Measurements from ENCODE around the gene CDKL4. TPM values are rescaled to one million over a fixed set of nuclear protein-coding genes. Genes with fewer than 3 reads are reported as not detected.
"Not testable (repeated sequence)": the region's sequence is repeated elsewhere in the genome, so short reads cannot be mapped to it uniquely, and the experiment has no call there.

Gene CDKL4
- total and polyA plus RNA-seq, 2 donors (not counting 1 experiment from before 2014, with no cell fraction given): 0.18 to 3.0 TPM

GRCh38 chr2:39203382-39203781 is 40.4 kb downstream of the CDKL4 start:
- Histone ChIP-seq H3K9ac (ENCODE audit: insufficient read depth, low read length) (no peak overlapping the region), H3K27me3 (ENCODE audit: control insufficient read depth, insufficient read depth, low read length) (no peaks in the 10 kb centered on the region), H2AFZ (ENCODE audit: low read length) (no peak overlapping the region), H3K27ac (ENCODE audit: insufficient read depth, low read length) (no peak overlapping the region), H3K79me2 (ENCODE audit: control insufficient read depth, insufficient read depth, low read length) (no peaks in the 10 kb centered on the region), H4K20me1 (ENCODE audit: control insufficient read depth, extremely low read depth, insufficient read depth, low read length) (no peaks in the 10 kb centered on the region), H3K4me1 (ENCODE audit: control insufficient read depth, extremely low read depth, insufficient read depth, low read length) (no peaks in the 10 kb centered on the region), H3K9me3 (ENCODE audit: control insufficient read depth, insufficient read depth, low read depth, low read length) (no peaks in the 10 kb centered on the region), H3K36me3 (ENCODE audit: control insufficient read depth, insufficient read depth, low read length) (no peaks in the 10 kb centered on the region), H3K4me2 (ENCODE audit: extremely low read depth, insufficient read depth, low read length) (no peak overlapping the region), H3K4me3 (replicated peaks in 1 of 4; ENCODE audit: control extremely low read depth in 1 of 4, insufficient read depth in 1 of 4, low read depth in 3 of 4, low read length in 4 of 4) (no peak overlapping the region)
- no peak for DNase-seq (ENCODE audit: low read depth in 2 of 2)
- TF ChIP-seq CTCF (conservative IDR thresholded peaks at IDR 0.05 in 1 of 2, IDR thresholded peaks at IDR 0.05 in 1 of 2; ENCODE audit: low read depth in 1 of 2, low read length in 2 of 2): no peak
- TF ChIP-seq EZH2 (IDR thresholded peaks at IDR 0.05; ENCODE audit: low read length, missing control alignments): no peak

- Histone ChIP-seq H2AFZ (ENCODE audit: low read length) (no peak overlapping the region), H3K4me3 (replicated peaks in 1 of 4; ENCODE audit: control extremely low read depth in 1 of 4, insufficient read depth in 1 of 4, low read depth in 3 of 4, low read length in 4 of 4) (no peak overlapping the region), H3K9me3 (ENCODE audit: control insufficient read depth, insufficient read depth, low read depth, low read length) (no peaks in the 10 kb centered on the region), H3K27ac (ENCODE audit: insufficient read depth, low read length) (no peak overlapping the region), H3K9ac (ENCODE audit: insufficient read depth, low read length) (no peak overlapping the region), H4K20me1 (ENCODE audit: control insufficient read depth, extremely low read depth, insufficient read depth, low read length) (no peaks in the 10 kb centered on the region), H3K36me3 (ENCODE audit: control insufficient read depth, insufficient read depth, low read length) (no peaks in the 10 kb centered on the region), H3K27me3 (ENCODE audit: control insufficient read depth, insufficient read depth, low read length) (no peaks in the 10 kb centered on the region), H3K79me2 (ENCODE audit: control insufficient read depth, insufficient read depth, low read length) (no peaks in the 10 kb centered on the region), H3K4me2 (ENCODE audit: extremely low read depth, insufficient read depth, low read length) (no peak overlapping the region), H3K4me1 (ENCODE audit: control insufficient read depth, extremely low read depth, insufficient read depth, low read length) (no peaks in the 10 kb centered on the region)
- no peak for TF ChIP-seq EZH2 (IDR thresholded peaks at IDR 0.05; ENCODE audit: low read length, missing control alignments)
- TF ChIP-seq CTCF (conservative IDR thresholded peaks at IDR 0.05 in 1 of 2, IDR thresholded peaks at IDR 0.05 in 1 of 2; ENCODE audit: low read depth in 1 of 2, low read length in 2 of 2): no peak
- peak; percentile 15 to 24 for DNase-seq (ENCODE audit: low read depth in 2 of 2)
Measured at GRCh38 chr2:39202639-39203369, 41.0 kb downstream of the CDKL4 start.

- H3K27me3 ChIP-seq (ENCODE audit: control insufficient read depth, insufficient read depth, low read length); H3K79me2 ChIP-seq (ENCODE audit: control insufficient read depth, insufficient read depth, low read length); H3K4me2 ChIP-seq (ENCODE audit: extremely low read depth, insufficient read depth, low read length); H3K9ac ChIP-seq (ENCODE audit: insufficient read depth, low read length); H3K4me1 ChIP-seq (ENCODE audit: control insufficient read depth, extremely low read depth, insufficient read depth, low read length); H3K4me3 ChIP-seq (replicated peaks in 1 of 4; ENCODE audit: control extremely low read depth in 1 of 4, insufficient read depth in 1 of 4, low read depth in 3 of 4, low read length in 4 of 4); DNase-seq (ENCODE audit: low read depth in 2 of 2); H3K9me3 ChIP-seq (ENCODE audit: control insufficient read depth, insufficient read depth, low read depth, low read length); H3K27ac ChIP-seq (ENCODE audit: insufficient read depth, low read length); H4K20me1 ChIP-seq (ENCODE audit: control insufficient read depth, extremely low read depth, insufficient read depth, low read length); H3K36me3 ChIP-seq (ENCODE audit: control insufficient read depth, insufficient read depth, low read length); H2AFZ ChIP-seq (ENCODE audit: low read length): not testable (repeated sequence)
Measured at GRCh38 chr2:39197003-39197402, 46.8 kb downstream of the CDKL4 start.
